ENCODE results near the gene P2RX1.

The P2RX1 gene

DNA sequence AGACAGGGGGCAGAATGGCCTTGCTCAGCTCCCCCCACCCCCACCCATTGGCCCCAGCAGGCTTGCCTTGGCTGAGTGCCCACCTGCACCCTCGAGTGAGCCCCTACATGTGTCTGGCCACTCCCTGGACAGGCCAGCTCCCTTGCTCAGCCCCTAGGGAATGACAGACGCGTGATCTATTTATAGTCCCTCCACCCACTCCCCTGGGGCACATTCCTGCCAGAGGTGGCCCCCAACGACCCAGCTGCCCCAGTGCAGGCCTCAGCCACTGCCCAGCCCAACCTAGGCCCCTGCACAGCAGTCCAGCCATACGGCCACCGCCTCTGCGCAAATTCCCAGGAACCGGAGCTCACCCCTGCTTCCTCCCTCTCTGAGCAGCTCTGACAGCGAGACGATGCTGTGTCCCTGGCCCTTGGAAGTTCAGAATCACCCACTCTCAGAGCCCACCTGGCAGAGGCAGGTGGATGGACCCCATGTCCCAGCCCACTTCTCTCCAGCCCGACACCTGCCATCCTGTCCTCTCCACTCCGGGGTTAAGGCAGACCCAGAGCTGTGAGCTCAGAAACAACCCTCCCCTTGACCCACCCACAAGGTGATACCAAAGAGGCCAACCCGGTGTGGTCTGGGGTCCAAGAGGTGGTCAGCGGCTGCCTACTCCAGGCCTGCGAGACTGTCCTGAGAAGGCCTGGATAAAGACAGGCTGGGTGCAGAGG, 11.5 kb upstream of the P2RX1 start:
- no peak for DNase-seq (ENCODE audit: low read depth, low spot score)

DNA sequence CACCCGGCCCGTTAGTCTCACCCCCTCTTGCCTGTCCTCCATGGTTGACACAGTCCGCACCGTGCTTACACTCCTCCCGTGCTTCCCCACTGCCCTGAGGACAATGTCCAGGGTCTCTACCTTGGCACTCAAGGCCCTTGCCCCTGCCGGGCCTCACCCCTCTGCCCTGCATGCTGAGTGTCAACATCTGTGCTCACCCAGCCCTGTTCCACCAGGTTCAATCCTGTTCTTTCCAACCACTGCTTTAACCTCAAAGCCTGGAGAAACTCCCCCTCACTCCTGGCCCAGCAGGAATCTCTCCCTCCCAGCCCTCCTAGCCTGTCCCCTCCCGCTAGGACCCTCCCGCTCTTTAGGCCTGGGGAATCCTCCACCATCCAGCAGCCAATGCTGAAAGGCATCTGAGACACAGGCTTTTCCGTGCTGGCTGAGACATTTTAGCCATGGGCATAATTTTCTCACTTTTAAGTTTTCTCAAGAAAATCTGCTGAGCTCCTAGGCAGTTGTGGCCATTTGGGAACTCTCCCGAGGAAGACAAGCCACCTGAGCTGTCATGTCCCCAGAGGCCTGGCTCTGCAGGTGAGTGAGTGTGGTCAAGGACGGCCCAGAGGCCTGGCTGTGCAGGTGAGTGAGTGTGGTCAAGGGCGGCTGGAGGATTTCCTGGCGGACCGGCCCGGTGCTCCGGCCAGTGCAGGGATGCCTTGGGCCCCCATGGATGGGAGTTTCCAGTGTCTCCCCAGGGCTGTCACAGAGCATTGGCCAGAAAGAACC, 10.8 kb upstream of the P2RX1 start:
- H3K4me3 ChIP-seq (ENCODE audit: low read length) = no peak overlapping the region
- DNase-seq (ENCODE audit: low read depth, low spot score) = no peak

More for the DNA sequence above, 11.5 kb upstream of the P2RX1 start:
- H3K4me3 ChIP-seq (ENCODE audit: low read length) = no peak overlapping the region

DNA sequence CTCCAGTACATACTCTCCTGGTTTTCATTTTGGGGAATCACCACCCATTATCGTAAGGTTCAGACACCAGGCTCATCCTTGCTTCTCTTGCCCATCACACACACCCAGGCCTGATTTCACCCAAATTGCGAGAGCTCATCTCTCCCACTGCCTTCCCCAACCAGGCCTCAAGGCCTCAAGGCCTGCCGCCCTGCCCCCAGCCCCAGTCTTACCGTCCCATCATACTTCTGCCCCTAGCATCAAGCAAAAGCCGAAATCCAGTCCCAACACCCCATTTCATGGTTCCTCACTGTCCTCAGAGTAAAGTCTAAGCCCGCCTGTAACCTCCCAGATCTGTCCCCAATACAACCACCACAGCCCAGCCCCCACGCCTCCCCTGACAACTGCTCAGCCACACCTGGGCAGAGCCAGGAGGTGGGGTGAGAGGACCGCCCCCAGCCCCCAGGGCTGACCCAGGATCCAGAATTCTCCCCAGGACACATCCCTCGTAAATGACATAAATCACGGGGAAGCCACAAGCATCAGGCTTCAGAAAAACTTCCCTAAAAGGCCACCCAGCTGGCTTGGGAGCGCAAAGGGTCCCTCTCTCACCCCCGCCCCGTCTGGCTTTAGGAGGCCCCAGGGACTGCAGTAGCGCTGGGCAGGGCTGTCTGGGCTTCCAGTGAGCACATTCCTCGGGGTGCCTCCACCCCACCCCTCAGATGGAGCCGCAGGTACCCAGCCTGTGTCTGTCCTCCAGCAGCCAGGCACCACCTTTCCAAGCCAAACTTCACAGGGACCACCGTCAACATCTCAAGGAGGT, 9.6 kb upstream of the P2RX1 start:
- DNase-seq (ENCODE audit: low read depth, low spot score) = no peak

DNA sequence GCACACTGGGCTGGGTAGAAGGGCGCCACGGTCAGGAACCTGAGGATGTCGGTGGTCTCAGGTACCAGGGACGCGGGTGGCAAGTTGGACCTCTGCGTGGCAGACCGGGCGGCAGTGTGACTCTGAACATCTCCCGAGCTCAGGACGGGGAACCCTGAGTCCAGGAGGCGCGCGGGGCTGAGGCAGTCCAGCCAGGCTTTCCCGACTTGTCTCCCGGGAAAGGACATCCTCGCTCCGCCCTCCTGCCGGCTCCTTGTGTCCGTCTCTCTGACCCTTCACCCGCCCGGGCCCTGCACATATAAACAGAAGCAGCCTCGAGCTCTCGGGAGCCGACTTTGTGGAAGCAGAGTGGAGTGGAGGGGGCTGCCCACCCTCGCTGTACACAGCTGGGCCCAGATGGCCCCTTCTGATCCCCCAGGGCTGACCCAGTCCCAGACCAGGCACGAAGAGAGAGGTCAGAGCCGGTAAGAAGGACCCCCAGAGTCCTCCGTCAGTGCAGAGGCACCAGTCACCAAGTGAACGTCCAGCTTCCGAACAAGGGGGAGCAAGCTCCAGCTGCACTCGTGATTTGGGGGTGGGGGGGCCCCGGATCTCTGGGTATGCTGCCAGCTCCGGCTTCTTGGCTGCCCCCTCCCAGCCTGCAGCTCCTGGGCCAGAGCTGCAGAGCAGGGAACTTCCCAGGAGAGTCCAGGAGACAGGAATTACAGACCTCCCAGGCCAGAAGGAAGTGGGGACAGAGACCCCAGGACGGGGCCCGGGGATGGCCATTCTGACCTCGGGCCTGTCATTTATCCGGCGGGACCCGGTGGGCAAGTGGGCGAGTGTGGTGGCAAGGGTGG, 8.5 kb upstream of the P2RX1 start:
- no peak for DNase-seq (ENCODE audit: low read depth, low spot score)
- no peak overlapping the region for H3K4me3 ChIP-seq (ENCODE audit: low read length)

More for the DNA sequence above, 9.6 kb upstream of the P2RX1 start:
- no peak overlapping the region for H3K4me3 ChIP-seq (ENCODE audit: low read length)

DNA sequence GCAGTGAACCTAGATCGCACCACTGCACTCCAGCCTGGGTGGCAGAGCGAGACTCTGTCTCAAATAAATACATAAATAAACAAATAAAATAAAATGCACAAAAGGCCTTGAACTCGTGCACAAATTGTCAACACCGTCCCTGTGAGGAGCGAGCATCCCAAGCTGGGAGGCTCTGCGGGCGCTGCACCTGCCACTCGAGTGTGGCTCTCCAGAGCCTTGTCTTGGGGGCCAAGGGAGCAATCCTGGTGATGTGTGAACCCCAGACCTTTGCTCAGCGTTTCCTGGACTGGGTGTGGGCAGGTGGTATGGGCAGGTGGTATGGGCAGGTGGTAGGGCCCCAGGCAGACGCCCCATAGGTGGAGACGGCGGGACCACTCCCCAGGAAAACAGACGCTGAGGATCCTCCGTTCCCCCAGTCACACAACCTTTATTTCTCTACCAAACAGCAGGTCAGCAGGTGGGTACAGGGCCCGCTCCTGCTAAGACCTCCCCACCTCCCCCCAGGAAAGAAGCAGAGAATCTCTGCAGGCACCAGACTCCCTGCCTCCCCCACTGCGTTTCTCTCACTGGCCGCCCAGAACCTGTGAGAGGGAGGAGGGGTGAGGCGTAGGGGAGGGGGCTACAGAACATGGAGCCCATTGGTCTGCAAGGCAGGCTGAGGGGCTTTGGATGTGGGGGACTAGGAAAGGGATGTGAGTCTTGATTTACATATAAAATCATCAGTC, 7.4 kb upstream of the P2RX1 start:
- no peak overlapping the region for H3K4me3 ChIP-seq (ENCODE audit: low read length)
- no peak for DNase-seq (ENCODE audit: low read depth, low spot score)

DNA sequence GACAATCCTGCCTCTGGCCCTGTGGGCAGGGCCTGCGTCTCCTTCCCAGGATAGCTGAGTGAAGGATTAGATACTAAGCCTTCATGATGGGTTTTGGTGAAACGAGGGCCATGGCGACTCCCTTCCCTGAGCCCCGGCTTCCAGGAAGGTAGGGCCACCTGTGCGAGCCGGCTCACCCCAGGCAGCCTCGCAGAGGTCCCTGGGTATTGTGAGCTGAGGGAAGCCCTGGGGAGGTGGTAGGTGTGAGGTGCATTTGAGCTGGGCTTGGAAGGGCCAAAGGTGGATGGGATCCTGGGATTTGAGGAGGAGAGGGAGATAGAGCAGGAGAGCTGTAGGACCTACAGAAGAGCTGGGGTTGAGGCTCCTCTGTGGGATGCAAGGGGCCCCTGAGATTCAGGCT, 6.5 kb upstream of the P2RX1 start:
- DNase-seq (ENCODE audit: low read depth, low spot score) = no peak
- H3K4me3 ChIP-seq (ENCODE audit: low read length) = no peak overlapping the region

DNA sequence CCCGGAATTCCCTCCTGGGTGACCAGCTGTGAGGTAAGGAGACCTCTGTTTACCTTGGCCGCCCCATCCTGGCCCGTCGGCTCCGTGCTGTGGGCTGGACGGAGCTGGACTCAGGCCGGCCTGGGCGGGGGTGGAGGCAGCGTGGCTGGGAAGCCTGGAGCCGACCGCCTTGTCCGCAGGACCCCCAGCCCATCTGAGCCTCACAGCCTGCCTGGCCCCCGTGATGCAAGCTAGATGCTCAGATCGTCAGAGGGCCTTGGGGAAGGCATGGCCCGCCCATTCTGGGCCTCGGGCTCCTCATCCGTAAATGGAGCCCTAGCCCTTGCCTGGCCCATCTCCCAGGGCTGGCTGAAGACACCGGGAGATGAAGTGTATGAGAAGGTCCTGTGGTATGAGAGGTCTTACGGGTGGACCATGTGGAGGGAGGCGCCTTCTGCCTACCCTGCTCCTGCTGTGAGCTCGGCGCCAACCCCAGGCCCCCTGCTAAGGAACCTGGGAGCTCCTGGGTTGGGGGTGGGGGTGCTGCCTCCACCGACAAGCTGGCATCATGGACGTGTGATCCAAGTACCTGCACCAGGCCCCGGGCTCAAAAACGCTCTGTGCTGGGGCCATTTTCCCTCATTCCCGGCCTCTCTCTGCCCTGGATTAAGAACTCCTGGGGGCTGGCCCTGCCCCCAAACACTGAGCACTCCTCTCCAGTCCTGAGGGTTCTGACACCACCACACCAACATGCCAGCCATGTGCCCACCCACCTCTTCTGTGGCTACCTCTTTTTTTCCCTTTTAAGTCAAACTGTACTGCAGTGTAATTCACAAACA, 5.4 kb upstream of the P2RX1 start:
- no peak overlapping the region for H3K4me3 ChIP-seq (ENCODE audit: low read length)
- no peak for DNase-seq (ENCODE audit: low read depth, low spot score)

DNA sequence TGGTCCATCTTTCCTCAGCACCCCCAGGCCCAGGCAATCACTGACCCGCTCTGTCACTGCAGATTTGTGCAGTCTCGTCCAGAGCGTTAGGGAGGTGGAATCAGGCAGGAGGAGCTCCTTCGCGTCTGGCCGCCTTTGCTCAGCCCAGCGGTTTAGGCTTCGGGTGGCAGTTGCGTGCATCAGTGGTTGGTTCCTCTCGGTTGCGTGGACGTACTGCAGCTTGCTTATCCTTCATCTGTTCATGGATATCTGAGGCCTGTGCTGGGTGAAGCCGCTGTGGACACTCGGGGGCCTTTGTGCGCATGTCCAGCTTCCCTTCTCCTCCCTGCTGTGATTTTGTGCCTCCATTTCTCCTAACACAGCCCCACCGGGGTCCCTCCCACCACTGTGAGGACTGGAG, 4.7 kb upstream of the P2RX1 start:
- DNase-seq (ENCODE audit: low read depth, low spot score) = no peak
- H3K4me3 ChIP-seq (ENCODE audit: low read length) = no peak overlapping the region

DNA sequence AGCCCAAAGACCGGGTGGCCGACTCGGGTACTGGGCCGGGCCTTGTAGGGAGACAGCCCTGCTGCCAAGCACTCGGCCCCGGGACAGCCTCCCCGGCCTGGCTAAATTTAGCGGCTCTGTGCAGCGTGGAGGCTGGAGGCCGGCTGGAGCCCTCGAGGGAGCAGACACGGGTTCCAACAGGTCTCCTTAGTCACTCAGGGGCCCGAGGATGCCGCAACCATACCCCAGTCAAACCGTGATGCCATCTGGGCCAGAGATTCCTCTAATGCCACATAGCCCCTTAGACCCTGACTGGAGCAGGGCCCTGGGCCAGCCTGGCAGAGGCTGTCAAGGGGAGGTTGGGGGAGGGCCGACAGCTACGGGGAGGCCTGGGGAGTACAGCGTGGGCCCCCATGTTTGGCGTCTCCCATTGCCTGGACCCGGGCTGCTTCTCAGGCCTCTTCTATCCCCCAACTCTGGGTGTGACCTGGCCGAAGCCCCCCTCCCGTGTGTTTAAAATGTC, 2.9 kb upstream of the P2RX1 start:
- no peak overlapping the region for H3K4me3 ChIP-seq (ENCODE audit: low read length)

DNA sequence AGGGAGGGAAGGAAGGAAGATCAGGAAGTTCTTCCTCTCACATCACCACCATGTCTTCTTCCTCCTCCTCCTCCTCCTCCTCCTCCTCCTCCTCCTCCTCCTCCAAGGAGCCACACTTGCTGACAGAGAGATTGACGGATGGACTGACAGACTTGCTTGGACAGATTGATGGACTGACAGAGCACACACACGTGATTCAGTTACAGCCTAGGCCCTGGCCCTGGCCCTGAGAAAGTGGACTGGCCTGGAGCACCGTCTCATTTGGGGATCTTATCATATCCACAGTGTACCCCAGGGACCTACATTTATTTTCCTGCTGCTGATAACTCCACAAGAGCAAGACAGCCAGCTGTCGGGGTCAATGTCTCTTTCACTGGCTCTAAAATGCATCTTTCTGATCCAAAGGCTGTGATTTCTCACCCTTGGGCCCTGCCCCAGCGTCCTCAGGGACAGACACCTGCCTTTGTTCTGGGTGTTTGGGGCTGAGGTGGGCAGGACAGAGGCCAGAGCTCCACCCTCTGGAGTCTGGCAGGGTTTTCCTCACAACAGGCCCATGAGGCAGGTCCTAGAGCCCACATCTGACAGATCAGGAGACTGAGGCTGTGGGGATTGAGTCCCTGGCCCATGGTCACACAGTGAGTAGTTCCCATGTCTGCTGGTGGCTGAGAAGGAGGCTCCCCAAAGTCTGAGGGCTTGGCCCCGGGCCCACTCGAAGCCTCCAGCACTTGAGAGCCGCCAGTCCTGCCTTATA, 2.3 kb upstream of the P2RX1 start:
- no peak for DNase-seq (ENCODE audit: low read depth, low spot score)
- H3K4me3 ChIP-seq (ENCODE audit: low read length) = no peak overlapping the region

More for the DNA sequence above, 2.9 kb upstream of the P2RX1 start:
- DNase-seq (ENCODE audit: low read depth, low spot score) = no peak

DNA sequence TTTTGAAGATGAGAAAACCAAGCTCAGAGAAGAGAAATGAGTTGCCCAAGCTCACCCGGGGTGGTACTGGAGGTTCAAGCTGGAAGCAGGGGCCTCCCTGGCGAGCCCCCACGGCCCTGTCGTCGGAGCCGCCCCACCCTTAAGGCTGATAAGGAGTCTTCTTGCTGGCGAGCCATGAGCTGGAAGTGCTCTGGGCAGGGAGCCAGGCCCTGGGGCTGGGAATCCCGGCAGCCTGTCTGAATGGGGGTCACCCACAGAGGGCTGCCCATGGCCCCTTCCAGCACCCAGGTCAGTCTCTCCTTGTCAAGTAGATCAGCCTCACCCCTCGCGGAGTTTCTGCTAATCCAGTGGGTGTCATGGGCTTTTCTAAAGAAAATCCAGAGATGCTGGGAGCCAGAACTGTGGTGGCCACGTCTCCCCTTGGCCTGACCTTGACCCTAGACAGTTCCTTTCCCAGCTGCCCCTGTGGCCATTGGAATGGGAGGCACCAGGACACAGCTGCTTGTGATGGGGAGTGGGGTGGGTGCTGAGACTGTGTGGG, 1.2 kb upstream of the P2RX1 start:
- no peak for DNase-seq (ENCODE audit: low read depth, low spot score)
- H3K4me3 ChIP-seq (ENCODE audit: low read length) = no peak overlapping the region

DNA sequence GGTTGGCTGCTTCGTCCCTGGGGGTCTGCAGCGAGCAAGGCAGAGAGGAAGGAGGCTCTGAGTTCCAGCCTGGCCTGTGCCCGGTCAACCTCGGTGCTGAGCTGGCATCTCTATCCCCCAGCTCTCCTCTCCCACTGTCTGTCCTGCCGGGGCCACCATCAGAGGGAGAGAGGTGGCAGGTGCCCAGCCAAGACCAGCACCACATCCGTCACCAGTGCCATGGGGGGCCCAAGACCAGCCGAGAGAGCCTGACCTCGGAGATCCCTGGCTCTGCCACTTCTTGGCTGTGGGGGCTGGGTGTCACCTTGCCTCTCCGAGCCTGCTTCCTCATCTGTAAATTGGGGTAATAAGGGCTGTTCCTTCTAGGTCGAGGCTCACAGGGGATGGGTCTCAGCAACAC, 560 bp upstream of the P2RX1 start:
- DNase-seq (ENCODE audit: low read depth, low spot score) = no peak
- peak overlapping the region; percentile 41 for H3K4me3 ChIP-seq (ENCODE audit: low read length)

DNA sequence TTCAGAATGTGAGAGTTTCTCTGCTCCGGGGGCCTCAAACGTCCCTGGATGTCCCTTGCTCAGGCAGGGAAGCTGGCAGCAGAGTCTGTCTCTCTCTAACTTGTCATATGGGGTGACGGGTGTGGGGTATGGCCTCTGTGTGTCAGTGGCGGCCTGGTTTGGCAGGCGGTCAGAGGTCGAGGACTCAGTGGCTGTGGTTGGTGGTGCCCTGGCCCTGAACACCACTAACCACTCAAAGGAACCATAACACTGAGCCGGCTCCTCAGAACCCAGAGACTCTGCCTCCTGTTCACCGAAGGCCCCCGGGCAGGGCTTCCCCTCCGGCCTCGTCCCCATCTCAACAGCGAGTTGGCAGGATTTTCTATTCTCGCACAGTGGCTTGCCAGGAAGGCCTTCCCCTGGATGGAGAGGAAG, 677 bp downstream of the P2RX1 start:
- DNase-seq (ENCODE audit: low read depth, low spot score) = no peak
- peak overlapping the region; percentile 41 for H3K4me3 ChIP-seq (ENCODE audit: low read length)

DNA sequence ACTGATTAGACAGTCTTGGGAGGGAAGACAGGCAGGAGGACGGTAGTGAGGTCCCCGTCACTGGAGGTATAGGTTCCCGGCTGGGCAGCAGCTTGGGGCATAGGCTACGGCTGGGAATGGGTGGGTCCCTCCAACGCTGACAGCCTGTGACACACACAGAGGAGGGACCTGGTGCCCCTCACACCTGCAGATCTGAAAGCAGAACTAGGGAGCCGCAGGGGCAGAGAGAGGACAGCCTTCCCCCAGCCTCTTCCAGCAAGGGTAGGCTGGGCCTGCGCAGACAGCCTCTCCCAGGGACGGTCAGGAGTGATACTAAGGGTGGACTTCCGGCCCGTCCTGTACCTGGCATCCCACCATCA, 2.0 kb downstream of the P2RX1 start:
- DNase-seq (ENCODE audit: low read depth, low spot score) = peak; percentile 49
- no peak overlapping the region for H3K4me3 ChIP-seq (ENCODE audit: low read length)

DNA sequence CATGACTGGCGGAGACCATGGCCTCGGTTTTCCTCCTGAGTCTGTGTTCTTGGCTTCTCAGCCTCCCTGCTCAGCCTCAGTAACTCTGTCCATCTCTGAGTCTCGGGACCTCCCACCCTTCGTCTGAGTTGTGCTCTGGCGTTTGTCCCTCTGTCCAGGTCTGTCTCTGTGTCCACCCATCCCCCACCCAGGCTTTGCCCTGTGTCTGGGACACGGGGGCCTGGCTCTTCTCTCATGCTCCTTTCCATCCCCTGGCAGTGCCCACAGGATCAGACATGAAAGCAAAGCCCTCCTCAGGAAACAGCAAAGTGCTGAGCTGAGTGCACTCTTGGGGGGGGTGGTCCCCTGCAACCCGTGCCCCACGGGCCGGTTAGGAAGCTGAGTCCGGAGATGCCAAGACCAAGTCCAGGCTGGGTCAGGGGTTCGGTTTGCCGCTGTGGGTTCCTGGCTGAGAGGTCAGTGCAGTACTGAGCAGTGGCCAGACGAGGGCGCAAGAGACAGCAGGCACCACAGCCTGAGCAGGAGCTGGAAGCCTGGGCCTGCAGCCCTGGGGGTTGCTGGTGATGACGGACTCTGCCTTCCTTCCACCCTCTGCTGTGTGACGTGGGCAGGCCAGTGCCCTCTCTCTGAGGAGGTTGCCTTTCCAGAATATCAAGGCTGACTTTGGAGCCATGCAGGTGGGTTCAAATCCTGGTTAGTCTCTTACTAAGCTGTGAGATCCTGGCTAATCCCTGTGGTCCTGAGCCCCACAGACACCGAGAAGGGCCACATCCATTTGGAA, 2.5 kb downstream of the P2RX1 start:
- no peak overlapping the region for H3K4me3 ChIP-seq (ENCODE audit: low read length)
- peak; percentile 60 for DNase-seq (ENCODE audit: low read depth, low spot score)

DNA sequence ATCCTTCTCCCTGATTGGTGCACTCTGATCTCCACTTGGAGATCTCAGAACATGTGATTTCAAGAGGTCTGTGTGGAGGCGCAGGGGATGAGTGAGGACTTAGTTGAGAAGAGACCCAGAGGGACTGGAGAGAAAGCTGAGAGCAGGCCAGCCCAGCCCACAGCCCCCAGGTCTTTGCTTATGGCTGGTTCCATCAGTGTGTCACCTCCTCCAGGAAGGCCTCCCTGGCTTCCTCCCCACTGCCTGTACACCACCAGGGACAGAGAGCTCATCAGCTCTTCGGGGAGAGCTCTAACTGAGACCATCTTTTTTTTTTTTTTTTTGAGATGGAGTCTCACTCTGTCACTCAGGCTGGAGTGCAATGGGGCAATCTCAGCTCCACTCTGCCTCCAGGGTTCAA, 3.4 kb downstream of the P2RX1 start:
- no peak for DNase-seq (ENCODE audit: low read depth, low spot score)
- no peak overlapping the region for H3K4me3 ChIP-seq (ENCODE audit: low read length)
